Effector memory CD4-positive, alpha-beta T cell (primary cell): Measurements from ENCODE around the gene TPX2.

Experiments
- DNase-seq, 3 donors: peaks; one replicate each; pipeline ENCODE4 v3.0.0-alpha.2; 2020
- H3K27ac ChIP-seq: 2 replicates; pipeline ENCODE4 v1.7.0; 2013; ENCODE audit warnings: mild to moderate bottlenecking, low read length, moderate library complexity; ENCODE audit not compliant: insufficient read depth, poor library complexity, severe bottlenecking
- H3K27me3 ChIP-seq: replicated peaks from 2 replicates; pipeline ENCODE4 v1.7.0; 2013; ENCODE audit warnings: mild to moderate bottlenecking, low read length; ENCODE audit not compliant: insufficient read depth, control insufficient read depth, poor library complexity, severe bottlenecking
- H3K36me3 ChIP-seq: 2 replicates; pipeline ENCODE4 v1.7.0; 2013; ENCODE audit warnings: mild to moderate bottlenecking, low read length, moderate library complexity; ENCODE audit not compliant: control insufficient read depth, insufficient read depth
- H3K4me1 ChIP-seq: 2 replicates; pipeline ENCODE4 v1.7.0; 2013; ENCODE audit warnings: low read length, mild to moderate bottlenecking; ENCODE audit not compliant: control insufficient read depth, insufficient read depth, poor library complexity, severe bottlenecking
- H3K4me3 ChIP-seq: 2 replicates; pipeline ENCODE4 v1.7.0; 2013; ENCODE audit warnings: low read length, low read depth, mild to moderate bottlenecking; ENCODE audit not compliant: insufficient read depth, poor library complexity, severe bottlenecking
- H3K9me3 ChIP-seq: 2 replicates; pipeline ENCODE4 v1.7.0; 2013; ENCODE audit warnings: mild to moderate bottlenecking, low read length, moderate library complexity; ENCODE audit not compliant: control insufficient read depth

The TPX2 gene

GRCh38 chr20:31849306-31849930, 110.3 kb downstream of the TPX2 start:
- Histone ChIP-seq H3K4me3 (no peak overlapping the region), H3K4me1 (no peaks in the 10 kb centered on the region), H3K27me3 (peaks cover 6% of the 10 kb centered on the region), H3K9me3 (no peaks in the 10 kb centered on the region), H3K27ac (no peak overlapping the region), H3K36me3 (no peaks in the 10 kb centered on the region)
- no peak for DNase-seq
